H1 (cell line): ENCODE measurements around the gene OSM.
"Not testable (repeated sequence)": the region's sequence is repeated elsewhere in the genome, so short reads cannot be mapped to it uniquely, and the experiment has no call there.

ENCODE experiments used
- ATF2 ChIP-seq: IDR thresholded peaks from 2 replicates; pipeline ENCODE4 v1.6.1; 2012; ENCODE audit warnings: low read length, inconsistent platforms
- BRCA1 ChIP-seq: IDR thresholded peaks from 2 replicates; pipeline ENCODE4 v1.6.1; 2012; ENCODE audit warnings: low read depth, low read length, improper control_type of control experiment
- CBX5 ChIP-seq: fragments of 300-800, 300-1000 bp; sonication (generic); IDR thresholded peaks from 2 replicates; pipeline ENCODE4 v1.7.1; 2016; ENCODE audit warnings: antibody characterized with exemption, low read length, low read depth
- CREB1 ChIP-seq: IDR thresholded peaks from 2 replicates; pipeline ENCODE4 v1.6.1; 2012; ENCODE audit warnings: inconsistent platforms
- EZH2 ChIP-seq: fragments of 200-600 bp; sonication (generic); IDR thresholded peaks from 2 replicates; pipeline ENCODE4 v1.7.1; 2012; ENCODE audit warnings: low read depth, mild to moderate bottlenecking, moderate library complexity, low read length, inconsistent platforms; ENCODE audit not compliant: severe bottlenecking
- POLR2A ChIP-seq, 2 experiments: IDR thresholded peaks; 1 replicate in 1 of 2; 2 replicates in 1 of 2; pipeline ENCODE4 v1.6.1; 2011; ENCODE audit warnings: low read depth in 2 of 2, low read length in 2 of 2, mild to moderate bottlenecking in 2 of 2; ENCODE audit errors: control extremely low read depth in 1 of 2
- RFX5 ChIP-seq: IDR thresholded peaks from 2 replicates; pipeline ENCODE4 v1.6.1; 2011; ENCODE audit warnings: low read depth, low read length, improper control_type of control experiment, borderline replicate concordance
- TBP ChIP-seq: IDR thresholded peaks from 2 replicates; pipeline ENCODE4 v1.6.1; 2011; ENCODE audit warnings: low read depth, low read length, improper control_type of control experiment
- TF ChIP-seq, protein P1 (sequence below), 3 experiments: IDR thresholded peaks; 1 replicate in 2 of 3; 2 replicates in 1 of 3; pipeline versions ENCODE4 v1.5.1 to v1.6.1; 2011; ENCODE audit warnings: low read length in 3 of 3, mild to moderate bottlenecking in 3 of 3, inconsistent platforms in 2 of 3, low read depth in 1 of 3, moderate library complexity in 1 of 3; ENCODE audit not compliant: insufficient read depth in 1 of 3; ENCODE audit errors: control extremely low read depth in 1 of 3
- TF ChIP-seq, protein P2 (sequence below): IDR thresholded peaks from 2 replicates; pipeline ENCODE4 v1.6.1; 2012; ENCODE audit warnings: inconsistent platforms
- TF ChIP-seq, protein P3 (sequence below): IDR thresholded peaks from 2 replicates; pipeline ENCODE4 v1.6.1; 2011; ENCODE audit warnings: low read length, improper control_type of control experiment

DNA sequence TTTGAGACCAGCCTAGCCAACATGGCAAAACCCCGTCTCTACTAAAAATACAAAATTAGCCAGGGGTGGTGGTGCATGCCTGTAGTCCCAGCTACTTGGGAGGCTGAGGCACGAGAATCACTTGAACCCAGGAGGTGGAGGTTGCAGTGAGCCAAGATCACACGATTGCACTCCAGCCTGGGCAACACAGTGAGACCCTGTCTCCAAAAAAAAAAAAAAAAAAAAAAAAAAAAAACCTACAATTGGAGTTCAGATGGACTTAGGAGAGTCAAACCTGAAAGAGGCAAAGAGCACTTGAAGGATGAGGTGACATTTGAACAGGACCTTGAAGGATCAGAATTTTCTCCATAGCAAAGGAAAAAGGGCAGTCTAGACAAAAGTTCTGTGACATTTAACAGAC lies 32.3 kb downstream of the OSM start:
- TF ChIP-seq, protein P1, sequence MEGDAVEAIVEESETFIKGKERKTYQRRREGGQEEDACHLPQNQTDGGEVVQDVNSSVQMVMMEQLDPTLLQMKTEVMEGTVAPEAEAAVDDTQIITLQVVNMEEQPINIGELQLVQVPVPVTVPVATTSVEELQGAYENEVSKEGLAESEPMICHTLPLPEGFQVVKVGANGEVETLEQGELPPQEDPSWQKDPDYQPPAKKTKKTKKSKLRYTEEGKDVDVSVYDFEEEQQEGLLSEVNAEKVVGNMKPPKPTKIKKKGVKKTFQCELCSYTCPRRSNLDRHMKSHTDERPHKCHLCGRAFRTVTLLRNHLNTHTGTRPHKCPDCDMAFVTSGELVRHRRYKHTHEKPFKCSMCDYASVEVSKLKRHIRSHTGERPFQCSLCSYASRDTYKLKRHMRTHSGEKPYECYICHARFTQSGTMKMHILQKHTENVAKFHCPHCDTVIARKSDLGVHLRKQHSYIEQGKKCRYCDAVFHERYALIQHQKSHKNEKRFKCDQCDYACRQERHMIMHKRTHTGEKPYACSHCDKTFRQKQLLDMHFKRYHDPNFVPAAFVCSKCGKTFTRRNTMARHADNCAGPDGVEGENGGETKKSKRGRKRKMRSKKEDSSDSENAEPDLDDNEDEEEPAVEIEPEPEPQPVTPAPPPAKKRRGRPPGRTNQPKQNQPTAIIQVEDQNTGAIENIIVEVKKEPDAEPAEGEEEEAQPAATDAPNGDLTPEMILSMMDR (IDR thresholded peaks at IDR 0.05; ENCODE audit: control extremely low read depth in 1 of 3, insufficient read depth in 1 of 3, low read depth in 1 of 3, low read length in 3 of 3): not testable (repeated sequence)
- not testable (repeated sequence) for TF ChIP-seq EZH2; CREB1; BRCA1; POLR2A (IDR thresholded peaks at IDR 0.05; ENCODE audit: control extremely low read depth in 1 of 2, low read depth in 2 of 2, low read length in 2 of 2); CBX5; TBP; RFX5; ATF2
- TF ChIP-seq, protein P2, sequence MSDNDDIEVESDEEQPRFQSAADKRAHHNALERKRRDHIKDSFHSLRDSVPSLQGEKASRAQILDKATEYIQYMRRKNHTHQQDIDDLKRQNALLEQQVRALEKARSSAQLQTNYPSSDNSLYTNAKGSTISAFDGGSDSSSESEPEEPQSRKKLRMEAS: not testable (repeated sequence)
- TF ChIP-seq, protein P3, sequence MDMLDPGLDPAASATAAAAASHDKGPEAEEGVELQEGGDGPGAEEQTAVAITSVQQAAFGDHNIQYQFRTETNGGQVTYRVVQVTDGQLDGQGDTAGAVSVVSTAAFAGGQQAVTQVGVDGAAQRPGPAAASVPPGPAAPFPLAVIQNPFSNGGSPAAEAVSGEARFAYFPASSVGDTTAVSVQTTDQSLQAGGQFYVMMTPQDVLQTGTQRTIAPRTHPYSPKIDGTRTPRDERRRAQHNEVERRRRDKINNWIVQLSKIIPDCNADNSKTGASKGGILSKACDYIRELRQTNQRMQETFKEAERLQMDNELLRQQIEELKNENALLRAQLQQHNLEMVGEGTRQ: not testable (repeated sequence)
